ENCODE measurements around the gene CDC42EP4.

- TF ChIP-seq, protein P1, sequence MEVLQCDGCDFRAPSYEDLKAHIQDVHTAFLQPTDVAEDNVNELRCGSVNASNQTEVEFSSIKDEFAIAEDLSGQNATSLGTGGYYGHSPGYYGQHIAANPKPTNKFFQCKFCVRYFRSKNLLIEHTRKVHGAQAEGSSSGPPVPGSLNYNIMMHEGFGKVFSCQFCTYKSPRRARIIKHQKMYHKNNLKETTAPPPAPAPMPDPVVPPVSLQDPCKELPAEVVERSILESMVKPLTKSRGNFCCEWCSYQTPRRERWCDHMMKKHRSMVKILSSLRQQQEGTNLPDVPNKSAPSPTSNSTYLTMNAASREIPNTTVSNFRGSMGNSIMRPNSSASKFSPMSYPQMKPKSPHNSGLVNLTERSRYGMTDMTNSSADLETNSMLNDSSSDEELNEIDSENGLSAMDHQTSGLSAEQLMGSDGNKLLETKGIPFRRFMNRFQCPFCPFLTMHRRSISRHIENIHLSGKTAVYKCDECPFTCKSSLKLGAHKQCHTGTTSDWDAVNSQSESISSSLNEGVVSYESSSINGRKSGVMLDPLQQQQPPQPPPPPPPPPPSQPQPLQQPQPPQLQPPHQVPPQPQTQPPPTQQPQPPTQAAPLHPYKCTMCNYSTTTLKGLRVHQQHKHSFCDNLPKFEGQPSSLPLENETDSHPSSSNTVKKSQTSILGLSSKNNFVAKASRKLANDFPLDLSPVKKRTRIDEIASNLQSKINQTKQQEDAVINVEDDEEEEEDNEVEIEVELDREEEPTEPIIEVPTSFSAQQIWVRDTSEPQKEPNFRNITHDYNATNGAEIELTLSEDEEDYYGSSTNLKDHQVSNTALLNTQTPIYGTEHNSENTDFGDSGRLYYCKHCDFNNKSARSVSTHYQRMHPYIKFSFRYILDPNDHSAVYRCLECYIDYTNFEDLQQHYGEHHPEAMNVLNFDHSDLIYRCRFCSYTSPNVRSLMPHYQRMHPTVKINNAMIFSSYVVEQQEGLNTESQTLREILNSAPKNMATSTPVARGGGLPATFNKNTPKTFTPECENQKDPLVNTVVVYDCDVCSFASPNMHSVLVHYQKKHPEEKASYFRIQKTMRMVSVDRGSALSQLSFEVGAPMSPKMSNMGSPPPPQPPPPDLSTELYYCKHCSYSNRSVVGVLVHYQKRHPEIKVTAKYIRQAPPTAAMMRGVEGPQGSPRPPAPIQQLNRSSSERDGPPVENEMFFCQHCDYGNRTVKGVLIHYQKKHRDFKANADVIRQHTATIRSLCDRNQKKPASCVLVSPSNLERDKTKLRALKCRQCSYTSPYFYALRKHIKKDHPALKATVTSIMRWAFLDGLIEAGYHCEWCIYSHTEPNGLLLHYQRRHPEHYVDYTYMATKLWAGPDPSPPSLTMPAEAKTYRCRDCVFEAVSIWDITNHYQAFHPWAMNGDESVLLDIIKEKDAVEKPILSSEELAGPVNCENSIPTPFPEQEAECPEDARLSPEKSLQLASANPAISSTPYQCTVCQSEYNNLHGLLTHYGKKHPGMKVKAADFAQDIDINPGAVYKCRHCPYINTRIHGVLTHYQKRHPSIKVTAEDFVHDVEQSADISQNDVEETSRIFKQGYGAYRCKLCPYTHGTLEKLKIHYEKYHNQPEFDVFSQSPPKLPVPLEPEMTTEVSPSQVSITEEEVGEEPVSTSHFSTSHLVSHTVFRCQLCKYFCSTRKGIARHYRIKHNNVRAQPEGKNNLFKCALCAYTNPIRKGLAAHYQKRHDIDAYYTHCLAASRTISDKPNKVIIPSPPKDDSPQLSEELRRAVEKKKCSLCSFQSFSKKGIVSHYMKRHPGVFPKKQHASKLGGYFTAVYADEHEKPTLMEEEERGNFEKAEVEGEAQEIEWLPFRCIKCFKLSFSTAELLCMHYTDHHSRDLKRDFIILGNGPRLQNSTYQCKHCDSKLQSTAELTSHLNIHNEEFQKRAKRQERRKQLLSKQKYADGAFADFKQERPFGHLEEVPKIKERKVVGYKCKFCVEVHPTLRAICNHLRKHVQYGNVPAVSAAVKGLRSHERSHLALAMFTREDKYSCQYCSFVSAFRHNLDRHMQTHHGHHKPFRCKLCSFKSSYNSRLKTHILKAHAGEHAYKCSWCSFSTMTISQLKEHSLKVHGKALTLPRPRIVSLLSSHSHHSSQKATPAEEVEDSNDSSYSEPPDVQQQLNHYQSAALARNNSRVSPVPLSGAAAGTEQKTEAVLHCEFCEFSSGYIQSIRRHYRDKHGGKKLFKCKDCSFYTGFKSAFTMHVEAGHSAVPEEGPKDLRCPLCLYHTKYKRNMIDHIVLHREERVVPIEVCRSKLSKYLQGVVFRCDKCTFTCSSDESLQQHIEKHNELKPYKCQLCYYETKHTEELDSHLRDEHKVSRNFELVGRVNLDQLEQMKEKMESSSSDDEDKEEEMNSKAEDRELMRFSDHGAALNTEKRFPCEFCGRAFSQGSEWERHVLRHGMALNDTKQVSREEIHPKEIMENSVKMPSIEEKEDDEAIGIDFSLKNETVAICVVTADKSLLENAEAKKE (CRISPR knock-in tag; IDR thresholded peaks at IDR 0.05) = no peak
- no peak for TF ChIP-seq EZH2 (IDR thresholded peaks at IDR 0.05; ENCODE audit: low read depth, unreplicated experiment)
- TF ChIP-seq NANOG (IDR thresholded peaks at IDR 0.05; ENCODE audit: borderline replicate concordance) = no peak
- TF ChIP-seq, protein P2, sequence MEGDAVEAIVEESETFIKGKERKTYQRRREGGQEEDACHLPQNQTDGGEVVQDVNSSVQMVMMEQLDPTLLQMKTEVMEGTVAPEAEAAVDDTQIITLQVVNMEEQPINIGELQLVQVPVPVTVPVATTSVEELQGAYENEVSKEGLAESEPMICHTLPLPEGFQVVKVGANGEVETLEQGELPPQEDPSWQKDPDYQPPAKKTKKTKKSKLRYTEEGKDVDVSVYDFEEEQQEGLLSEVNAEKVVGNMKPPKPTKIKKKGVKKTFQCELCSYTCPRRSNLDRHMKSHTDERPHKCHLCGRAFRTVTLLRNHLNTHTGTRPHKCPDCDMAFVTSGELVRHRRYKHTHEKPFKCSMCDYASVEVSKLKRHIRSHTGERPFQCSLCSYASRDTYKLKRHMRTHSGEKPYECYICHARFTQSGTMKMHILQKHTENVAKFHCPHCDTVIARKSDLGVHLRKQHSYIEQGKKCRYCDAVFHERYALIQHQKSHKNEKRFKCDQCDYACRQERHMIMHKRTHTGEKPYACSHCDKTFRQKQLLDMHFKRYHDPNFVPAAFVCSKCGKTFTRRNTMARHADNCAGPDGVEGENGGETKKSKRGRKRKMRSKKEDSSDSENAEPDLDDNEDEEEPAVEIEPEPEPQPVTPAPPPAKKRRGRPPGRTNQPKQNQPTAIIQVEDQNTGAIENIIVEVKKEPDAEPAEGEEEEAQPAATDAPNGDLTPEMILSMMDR (conservative IDR thresholded peaks at IDR 0.05; ENCODE audit: low read depth in 2 of 2) = no peak
- TF ChIP-seq CREB1 (CRISPR knock-in tag; IDR thresholded peaks at IDR 0.05; ENCODE audit: low read depth) = no peak
- TF ChIP-seq EZH2phosphoT487 (IDR thresholded peaks at IDR 0.05; ENCODE audit: unreplicated experiment) = no peak
- TF ChIP-seq JUNB (IDR thresholded peaks at IDR 0.05; ENCODE audit: unreplicated experiment) = no peak
Measured at GRCh38 chr17:73320601-73321264, 8.9 kb upstream of the CDC42EP4 start.
